Measurements from ENCODE around the gene HLF. TPM values are rescaled to one million over a fixed set of nuclear protein-coding genes. Genes with fewer than 3 reads are reported as not detected.

HLF gene, protein sequence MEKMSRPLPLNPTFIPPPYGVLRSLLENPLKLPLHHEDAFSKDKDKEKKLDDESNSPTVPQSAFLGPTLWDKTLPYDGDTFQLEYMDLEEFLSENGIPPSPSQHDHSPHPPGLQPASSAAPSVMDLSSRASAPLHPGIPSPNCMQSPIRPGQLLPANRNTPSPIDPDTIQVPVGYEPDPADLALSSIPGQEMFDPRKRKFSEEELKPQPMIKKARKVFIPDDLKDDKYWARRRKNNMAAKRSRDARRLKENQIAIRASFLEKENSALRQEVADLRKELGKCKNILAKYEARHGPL
- 1 to 10 TPM; 4.4 to 9.3 (median 5.5) TPM for polyA plus RNA-seq (ENCODE audit: insufficient read length in 10 of 10)
- long read RNA-seq, donor 1, full-length matches to known transcripts: 4 of 4 reads
- long read RNA-seq, donor 1, partial matches to known transcripts: 0 of 4 reads
- long read RNA-seq, donor 1, other reads (novel, unspliced or antisense): 0 of 4 reads
- long read RNA-seq, donor 2: 0 reads
- long read RNA-seq, donor 3: 0 reads
- long read RNA-seq, donor 4, full-length matches to known transcripts: 1 of 1 reads
- long read RNA-seq, donor 4, partial matches to known transcripts: 0 of 1 reads
- long read RNA-seq, donor 4, other reads (novel, unspliced or antisense): 0 of 1 reads
- long read RNA-seq, donor 5, partial matches to known transcripts: 0 of 1 reads
- long read RNA-seq, donor 5, other reads (novel, unspliced or antisense): 0 of 1 reads
- long read RNA-seq, donor 6, partial matches to known transcripts: 0 of 1 reads
- long read RNA-seq, donor 6, other reads (novel, unspliced or antisense): 0 of 1 reads
- long read RNA-seq, donor 7: 0 reads
- long read RNA-seq, donor 8, partial matches to known transcripts: 0 of 1 reads
- long read RNA-seq, donor 8, other reads (novel, unspliced or antisense): 0 of 1 reads
- long read RNA-seq, donor 9: 0 reads

GRCh38 chr17:55264645-55265298 lies at the start of gene HLF:
Gene HLF, plus strand, starts transcription at chr17:55264960. Its CDS starts 525 bp downstream, at chr17:55265485.
- DNase-seq: peak; percentile 84 to 93 (median 91)

DNA sequence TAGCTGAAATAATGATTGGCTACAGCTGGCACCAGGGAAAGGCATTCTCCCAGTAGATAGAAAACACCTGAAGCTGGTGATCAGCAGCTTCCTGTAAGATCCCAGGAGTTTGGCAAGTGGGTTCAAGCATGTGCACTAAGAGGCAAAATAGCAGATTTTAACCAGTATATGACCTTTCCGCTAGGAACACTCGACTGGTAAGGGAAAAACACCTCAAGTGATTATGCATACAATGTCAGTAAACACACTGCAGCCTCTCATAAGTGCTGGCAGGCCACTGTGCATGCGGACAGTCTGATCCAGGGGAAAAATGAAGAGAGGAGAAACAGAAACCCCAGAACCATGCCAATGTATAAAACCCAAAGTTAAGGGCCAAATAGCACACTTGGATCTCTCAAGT lies 49.0 kb upstream of the HLF start:
- no peak for DNase-seq

- DNase-seq: no peak
These were observed 47.9 kb upstream of the HLF start for GRCh38 chr17:55216888-55217287.

DNA sequence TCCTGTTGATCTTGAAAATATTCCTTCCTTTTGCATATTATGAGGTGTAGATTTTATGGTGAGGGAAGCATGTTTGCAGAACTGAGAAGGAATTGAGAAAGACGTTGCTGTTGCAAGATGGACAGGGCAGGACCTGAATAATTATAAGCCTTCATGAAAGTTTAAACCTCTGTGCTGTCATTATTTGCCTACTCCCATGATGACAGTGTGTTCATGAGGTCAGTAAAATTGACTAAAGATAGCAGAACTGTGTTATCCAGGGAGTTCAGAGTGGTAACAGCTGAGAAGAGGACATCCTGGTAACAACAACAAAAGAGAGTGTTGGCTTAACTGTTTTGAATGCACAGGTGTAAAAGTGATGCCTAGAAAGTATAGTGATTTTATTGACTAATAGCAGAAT lies 45.3 kb upstream of the HLF start:
- DNase-seq: no peak

GRCh38 chr17:55219934-55220333 lies 44.8 kb upstream of the HLF start:
- peak in 2 of 3 donors; percentile 64 to 65 for DNase-seq

- no peak for DNase-seq
These were observed 41.2 kb upstream of the HLF start for GRCh38 chr17:55223524-55223923.

GRCh38 chr17:55224746-55225145 lies 40.0 kb upstream of the HLF start:
- DNase-seq: no peak

DNA sequence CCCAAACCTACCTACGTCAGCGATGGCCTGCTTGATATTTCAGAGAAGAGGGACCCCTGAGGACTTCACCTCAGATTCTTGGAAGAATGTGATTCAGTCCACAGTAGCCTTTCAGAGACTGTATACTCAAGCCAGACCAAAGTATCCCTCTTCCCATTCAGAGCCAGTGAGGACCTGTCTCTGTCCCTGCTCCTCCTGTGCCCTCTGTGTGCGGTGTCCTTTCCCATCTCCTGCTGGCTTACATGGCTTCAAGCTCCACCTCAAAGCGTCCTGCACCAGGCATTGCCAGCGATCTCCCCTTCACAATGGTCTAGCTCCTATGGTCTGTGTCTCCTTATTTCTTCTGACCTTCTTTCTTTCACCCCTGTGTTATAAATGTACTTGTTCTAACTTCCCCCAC lies 39.5 kb upstream of the HLF start:
- DNase-seq: no peak

DNA sequence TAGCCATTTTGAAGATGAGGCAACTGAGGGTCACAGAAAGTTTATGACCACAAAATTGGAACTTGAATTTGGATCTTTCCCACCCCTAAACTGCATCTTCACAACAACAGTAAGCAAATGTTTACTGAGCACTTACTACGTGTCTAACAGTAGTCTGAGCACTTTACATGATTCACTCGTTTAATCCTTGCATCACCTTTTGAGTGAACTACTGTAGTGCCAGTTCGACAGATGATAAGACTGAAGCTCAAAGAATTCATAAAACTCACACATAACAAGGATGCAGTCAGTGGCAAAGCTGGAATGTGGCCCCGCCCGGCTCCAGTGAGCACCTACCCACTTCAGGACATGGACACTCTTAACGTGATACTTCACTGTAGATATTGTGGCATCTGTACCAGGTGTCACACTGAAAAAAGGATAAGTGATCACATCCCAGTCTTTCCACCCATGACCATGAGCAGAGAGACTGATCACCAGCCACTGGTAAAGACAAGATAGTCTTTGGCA lies 36.0 kb upstream of the HLF start:
- no peak for DNase-seq

DNA sequence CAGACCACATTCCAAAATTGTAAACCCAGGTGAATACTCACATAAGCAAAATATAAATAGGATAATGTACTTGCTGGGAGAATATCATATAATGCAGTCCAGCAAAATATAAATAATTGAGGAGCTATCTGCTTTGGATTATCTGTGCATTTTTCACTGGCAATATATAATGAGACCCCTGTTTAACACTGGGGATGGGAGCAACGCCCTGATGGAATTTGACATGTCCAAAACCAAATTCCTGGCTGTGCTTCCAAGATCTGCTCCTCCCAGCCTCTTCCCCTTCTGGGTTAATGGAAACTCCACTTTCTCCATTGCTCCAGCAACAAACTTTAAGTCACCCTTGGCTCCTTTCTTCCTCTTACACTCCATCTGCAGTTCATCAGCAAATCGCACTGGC lies 35.5 kb upstream of the HLF start:
- peak in 1 of 3 donors; percentile 51 for DNase-seq

DNA sequence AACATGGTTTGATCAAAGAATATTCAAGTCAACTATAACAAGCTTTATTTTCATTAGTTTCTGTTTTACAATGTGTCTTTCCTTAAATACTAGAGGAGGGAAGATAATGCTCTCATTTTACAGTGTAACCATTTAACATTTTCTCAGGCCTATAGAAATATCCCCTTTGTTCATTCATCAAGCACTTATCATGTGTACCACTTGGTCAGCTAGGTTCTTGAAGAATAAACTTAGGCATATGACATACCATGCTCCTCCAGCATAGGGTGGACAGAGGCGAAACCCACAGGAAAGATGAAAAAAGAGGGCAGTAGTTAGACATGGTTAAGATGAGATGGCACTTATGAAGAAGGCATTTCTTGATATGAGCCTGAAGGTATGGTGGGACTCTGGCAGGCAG lies 34.0 kb upstream of the HLF start:
- no peak for DNase-seq

- DNase-seq: no peak
These were observed 30.9 kb upstream of the HLF start for GRCh38 chr17:55233840-55234239.

DNA sequence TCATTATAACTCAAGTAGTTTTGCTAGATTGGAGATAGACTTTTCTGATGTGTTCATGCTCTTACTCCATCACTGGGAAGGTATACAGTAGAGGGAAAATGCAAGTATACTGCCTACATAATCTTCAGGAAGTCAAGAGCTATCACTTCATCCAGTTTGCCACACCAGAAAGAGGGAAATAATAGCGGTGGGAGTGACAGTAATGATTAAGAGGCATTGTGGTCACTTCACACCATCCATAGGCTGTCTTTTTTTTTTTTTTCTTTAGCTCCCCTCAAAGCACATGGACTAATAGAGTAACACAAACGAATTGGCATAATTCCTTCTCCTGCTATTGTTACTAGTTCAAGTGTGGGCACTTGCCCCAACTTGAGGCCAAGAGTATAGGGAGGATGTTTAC lies 28.4 kb upstream of the HLF start:
- DNase-seq: no peak

DNA sequence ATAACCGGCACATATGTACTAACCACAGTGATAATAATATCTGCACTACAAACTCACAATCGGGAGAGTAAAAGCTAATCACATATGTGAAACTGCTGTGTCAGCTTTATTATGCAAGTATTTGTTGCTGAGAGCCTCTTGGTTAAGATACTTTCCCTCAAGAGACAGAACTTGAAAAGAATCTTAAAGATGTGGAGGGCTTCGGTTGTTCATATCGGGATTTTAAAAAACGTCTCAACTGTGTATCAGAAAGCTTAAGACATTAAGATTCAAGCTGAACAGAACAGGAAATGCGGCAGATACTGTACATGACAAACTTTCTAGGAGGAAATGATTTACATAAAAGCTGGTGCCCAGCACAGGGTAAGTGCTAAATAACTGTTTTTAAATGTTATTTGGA lies 27.5 kb upstream of the HLF start:
- peak in 2 of 3 donors; percentile 16 to 63 for DNase-seq

DNA sequence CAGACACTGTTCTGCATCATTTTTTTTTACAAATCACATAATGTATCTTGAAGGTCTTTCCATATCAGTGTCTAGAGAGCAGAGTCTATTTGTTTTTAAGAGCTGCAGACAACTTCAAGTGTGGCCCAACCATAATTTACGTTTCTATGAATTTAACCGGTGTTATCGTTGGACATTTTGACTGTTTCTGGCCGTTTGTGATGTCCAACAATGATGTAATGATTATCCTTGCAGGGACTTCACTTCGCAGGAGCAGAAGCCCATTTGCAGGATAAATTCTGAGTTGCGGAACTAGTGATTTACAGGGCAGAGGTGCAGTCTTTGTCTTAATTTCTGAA lies 26.9 kb upstream of the HLF start:
- DNase-seq: peak in 1 of 3 donors; percentile 39

DNA sequence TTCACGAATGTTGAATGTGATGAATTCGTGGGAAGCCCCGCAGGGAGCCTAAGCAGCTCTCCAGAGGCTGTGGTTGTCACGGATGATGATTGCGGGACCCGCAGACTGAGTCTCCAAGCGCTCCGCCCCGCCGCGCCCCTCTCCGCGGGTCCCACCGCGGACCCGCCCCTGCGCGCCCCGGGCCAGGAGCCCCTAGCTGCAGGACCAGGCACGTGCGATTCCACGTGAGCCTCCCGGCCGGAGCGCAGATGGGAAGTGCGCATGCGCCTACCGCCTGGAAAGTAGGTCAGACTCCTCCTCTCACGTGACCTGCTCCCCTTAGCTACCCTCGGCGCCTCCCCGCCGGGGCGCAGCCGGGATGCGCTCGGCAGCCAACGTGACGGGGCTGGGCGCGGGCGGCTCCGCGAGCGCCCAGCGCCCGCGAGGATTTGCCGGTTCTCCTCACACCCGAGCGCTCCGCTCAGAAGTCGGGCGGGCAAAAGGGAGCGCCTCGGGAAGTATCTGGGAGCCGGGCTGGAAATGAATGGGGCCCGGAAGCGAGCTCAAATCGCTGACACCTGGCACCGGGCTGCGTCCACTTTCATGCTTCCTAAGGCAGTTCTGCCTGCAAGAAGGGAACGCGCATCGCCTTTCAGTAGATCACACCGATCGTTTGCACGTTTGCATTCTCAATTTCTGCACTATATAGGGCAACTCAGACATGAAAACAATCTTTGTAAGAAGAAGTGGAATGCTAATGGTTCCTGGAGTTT lies 26.4 kb upstream of the HLF start:
- peak; percentile 95 to 98 (median 97) for DNase-seq

GRCh38 chr17:55238931-55239297 lies 25.8 kb upstream of the HLF start:
- peak in 1 of 3 donors; percentile 12 for DNase-seq

DNA sequence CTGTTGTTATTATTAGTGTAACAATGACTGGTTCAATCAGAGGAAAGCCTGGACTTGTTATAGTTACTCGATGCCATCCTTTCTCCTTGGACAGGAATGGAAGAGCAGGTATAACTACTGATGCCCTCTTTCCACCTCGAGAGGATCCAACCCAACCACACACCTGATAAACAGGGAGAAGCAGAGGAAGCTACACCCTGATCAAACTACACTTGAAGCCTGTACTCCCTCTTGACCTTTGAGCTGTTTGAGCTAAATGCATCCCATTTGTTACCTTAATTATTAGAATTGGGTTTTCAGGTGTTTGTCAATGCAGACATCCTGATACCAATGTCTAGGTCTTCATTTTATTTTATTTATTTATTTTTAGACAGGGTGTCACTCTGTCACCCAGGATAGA lies 23.7 kb upstream of the HLF start:
- DNase-seq: no peak

- peak in 1 of 3 donors; percentile 41 for DNase-seq
These were observed 22.3 kb upstream of the HLF start for GRCh38 chr17:55242476-55242875.

- DNase-seq: no peak
These were observed 18.8 kb upstream of the HLF start for GRCh38 chr17:55245986-55246385.

DNA sequence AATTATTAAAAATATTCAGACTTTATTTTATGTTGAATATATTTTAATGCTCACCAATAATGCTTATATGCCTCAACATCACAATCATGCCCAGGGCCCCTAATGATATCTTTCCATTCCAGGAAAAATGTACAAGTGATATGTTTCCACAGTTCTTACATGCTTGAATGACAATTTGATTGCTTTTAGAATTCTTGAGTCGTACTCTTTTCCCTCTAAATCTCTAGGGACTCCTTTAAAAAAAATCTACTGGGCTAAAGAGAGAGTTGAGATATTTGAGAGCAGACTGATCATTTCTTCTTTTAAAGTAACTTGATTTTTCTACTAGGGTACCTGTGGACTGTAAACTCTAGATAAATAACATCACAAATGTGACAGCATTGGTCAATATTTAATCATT lies 18.2 kb upstream of the HLF start:
- no peak for DNase-seq

Measured in muscle of back (tissue), 13 donors.